Measurements from ENCODE around the gene LSM11. TPM values are rescaled to one million over a fixed set of nuclear protein-coding genes. Genes with fewer than 3 reads are reported as not detected.
"Not testable (repeated sequence)": the region's sequence is repeated elsewhere in the genome, so short reads cannot be mapped to it uniquely, and the experiment has no call there.

Gene LSM11
- polyA plus RNA-seq, 1 experiment = 2.4 TPM

GRCh38 chr5:157718519-157718918 lies 25.0 kb upstream of the LSM11 start:
- TF ChIP-seq CTCF (IDR thresholded peaks at IDR 0.05; ENCODE audit: insufficient read depth, low read depth, low read length) = peak; percentile 62
- CTCF ChIA-PET = interaction anchor here (0.7 to 5.0 kb wide), 29 partner anchors 10 to 465 kb away, joined by 3 to 26 read pairs (median 5); partner anchors contain the start of genes C5orf52, LSM11 and THG1L
- Histone ChIP-seq H3K36me3 (ENCODE audit: control insufficient read depth, insufficient read depth, low read length) (no peaks in the 10 kb centered on the region), H3K4me3 (ENCODE audit: low read depth, low read length) (no peak overlapping the region), H3K27me3 (ENCODE audit: control insufficient read depth, insufficient read depth, low read length) (no peaks in the 10 kb centered on the region)
- POLR2A ChIA-PET = no interaction called here
- peak; percentile 47 for DNase-seq (ENCODE audit: low read depth)

GRCh38 chr5:157719245-157719644 lies 24.3 kb upstream of the LSM11 start:
- Histone ChIP-seq H3K27me3 (ENCODE audit: control insufficient read depth, insufficient read depth, low read length) (no peaks in the 10 kb centered on the region), H3K4me3 (ENCODE audit: low read depth, low read length) (no peak overlapping the region), H3K36me3 (ENCODE audit: control insufficient read depth, insufficient read depth, low read length) (no peaks in the 10 kb centered on the region)
- TF ChIP-seq CTCF (IDR thresholded peaks at IDR 0.05; ENCODE audit: insufficient read depth, low read depth, low read length) = no peak
- no peak for DNase-seq (ENCODE audit: low read depth)
- CTCF ChIA-PET = interaction anchor here (0.7 to 5.0 kb wide), 29 partner anchors 11 to 466 kb away, joined by 3 to 26 read pairs (median 5); partner anchors contain the start of genes C5orf52, LSM11 and THG1L
- POLR2A ChIA-PET = no interaction called here

GRCh38 chr5:157721159-157721558 lies 22.4 kb upstream of the LSM11 start:
- ChIA-PET CTCF (interaction anchor here (0.7 to 5.0 kb wide), 4 partner anchors 21 to 393 kb away, joined by 3 to 24 read pairs (median 7); partner anchors contain the start of gene LSM11), POLR2A (no interaction called here)
- no peaks in the 10 kb centered on the region for H3K27me3 ChIP-seq (ENCODE audit: control insufficient read depth, insufficient read depth, low read length)
- H3K36me3 ChIP-seq (ENCODE audit: control insufficient read depth, insufficient read depth, low read length) = no peaks in the 10 kb centered on the region
- H3K4me3 ChIP-seq (ENCODE audit: low read depth, low read length) = no peak overlapping the region
- no peak for DNase-seq (ENCODE audit: low read depth)
- no peak for TF ChIP-seq CTCF (IDR thresholded peaks at IDR 0.05; ENCODE audit: insufficient read depth, low read depth, low read length)

GRCh38 chr5:157722895-157723294 lies 20.6 kb upstream of the LSM11 start:
- H3K4me3 ChIP-seq (ENCODE audit: low read depth, low read length); H3K36me3 ChIP-seq (ENCODE audit: control insufficient read depth, insufficient read depth, low read length); POLR2A ChIA-PET; H3K27me3 ChIP-seq (ENCODE audit: control insufficient read depth, insufficient read depth, low read length); CTCF ChIA-PET; DNase-seq (ENCODE audit: low read depth): not testable (repeated sequence)

- POLR2A ChIA-PET, CTCF ChIA-PET: not testable (repeated sequence)
These were observed 16.9 kb upstream of the LSM11 start for GRCh38 chr5:157726607-157727006.

GRCh38 chr5:157727858-157728257 lies 15.7 kb upstream of the LSM11 start:
- POLR2A ChIA-PET; DNase-seq (ENCODE audit: low read depth): not testable (repeated sequence)
- CTCF ChIA-PET = interaction anchor here (0.8 kb wide), 2 partner anchors 385 to 475 kb away, joined by 3 read pairs; no protein-coding TSS in a partner anchor

More at GRCh38 chr5:157726607-157727006, 16.9 kb upstream of the LSM11 start:
- not testable (repeated sequence) for DNase-seq (ENCODE audit: low read depth); H3K36me3 ChIP-seq (ENCODE audit: control insufficient read depth, insufficient read depth, low read length); H3K4me3 ChIP-seq (ENCODE audit: low read depth, low read length); H3K27me3 ChIP-seq (ENCODE audit: control insufficient read depth, insufficient read depth, low read length)

GRCh38 chr5:157729858-157730257 lies 13.7 kb upstream of the LSM11 start:
- POLR2A ChIA-PET = no interaction called here
- Histone ChIP-seq H3K36me3 (ENCODE audit: control insufficient read depth, insufficient read depth, low read length) (0 out of 2 replicates have a peak, but pooled peaks cover 2% of the 10 kb centered on the region), H3K4me3 (ENCODE audit: low read depth, low read length) (no peak overlapping the region), H3K27me3 (ENCODE audit: control insufficient read depth, insufficient read depth, low read length) (no peaks in the 10 kb centered on the region)
- no peak for DNase-seq (ENCODE audit: low read depth)
- no peak for TF ChIP-seq CTCF (IDR thresholded peaks at IDR 0.05; ENCODE audit: insufficient read depth, low read depth, low read length)
- CTCF ChIA-PET = interaction anchor here (5.4 kb wide), 1 partner anchor 13 kb away, joined by 42 read pairs; the partner anchor contains the start of gene LSM11

More at GRCh38 chr5:157727858-157728257, 15.7 kb upstream of the LSM11 start:
- H3K27me3 ChIP-seq (ENCODE audit: control insufficient read depth, insufficient read depth, low read length); H3K36me3 ChIP-seq (ENCODE audit: control insufficient read depth, insufficient read depth, low read length); H3K4me3 ChIP-seq (ENCODE audit: low read depth, low read length): not testable (repeated sequence)

Data from BJ (cell line).